NCI-H2029 treated with DMSO at 0.1 percent for 48 hours (cell line): ENCODE data around the gene INPP4B.

Experiments used
- DNase-seq: peaks from one replicate; lab custom pipeline; 2025; lab: John Stamatoyannopoulos, UW

INPP4B gene

GRCh38 chr4:142292231-142292630 is 553.9 kb downstream of the INPP4B start:
- no peak for DNase-seq

GRCh38 chr4:142291299-142292050 is 554.6 kb downstream of the INPP4B start:
- no peak for DNase-seq

GRCh38 chr4:142287371-142287770 is 558.7 kb downstream of the INPP4B start:
- DNase-seq = no peak

GRCh38 chr4:142285222-142285583 is 560.9 kb downstream of the INPP4B start:
- no peak for DNase-seq

GRCh38 chr4:142284402-142285221 is 561.5 kb downstream of the INPP4B start:
- no peak for DNase-seq

GRCh38 chr4:142282870-142283431 is 563.1 kb downstream of the INPP4B start:
- no peak for DNase-seq

GRCh38 chr4:142281999-142282398 is 564.1 kb downstream of the INPP4B start:
- DNase-seq = no peak

- DNase-seq = no peak
Observed at GRCh38 chr4:142278663-142279062, 567.4 kb downstream of the INPP4B start.

GRCh38 chr4:142278171-142278570 is 567.9 kb downstream of the INPP4B start:
- no peak for DNase-seq

- no peak for DNase-seq
Observed at GRCh38 chr4:142274137-142274536, 572.0 kb downstream of the INPP4B start.

- no peak for DNase-seq
Observed at GRCh38 chr4:142272452-142272851, 573.6 kb downstream of the INPP4B start.

GRCh38 chr4:142271832-142272231 is 574.3 kb downstream of the INPP4B start:
- no peak for DNase-seq

- DNase-seq = no peak
Observed at GRCh38 chr4:142267101-142267500, 579.0 kb downstream of the INPP4B start.

- no peak for DNase-seq
Observed at GRCh38 chr4:142265946-142266345, 580.2 kb downstream of the INPP4B start.

GRCh38 chr4:142265536-142265935 is 580.6 kb downstream of the INPP4B start:
- no peak for DNase-seq

GRCh38 chr4:142264961-142265360 is 581.1 kb downstream of the INPP4B start:
- no peak for DNase-seq

- no peak for DNase-seq
Observed at GRCh38 chr4:142262956-142263355, 583.1 kb downstream of the INPP4B start.

GRCh38 chr4:142248946-142249345 is 597.2 kb downstream of the INPP4B start:
- DNase-seq = no peak

- DNase-seq = no peak
Observed at GRCh38 chr4:142243255-142243654, 602.8 kb downstream of the INPP4B start.

GRCh38 chr4:142242156-142242555 is 603.9 kb downstream of the INPP4B start:
- DNase-seq = no peak

- no peak for DNase-seq
Observed at GRCh38 chr4:142238589-142238988, 607.5 kb downstream of the INPP4B start.

- DNase-seq = no peak
Observed at GRCh38 chr4:142236268-142236667, 609.8 kb downstream of the INPP4B start.

GRCh38 chr4:142231787-142232186 is 614.3 kb downstream of the INPP4B start:
- no peak for DNase-seq
